Epidermal melanocyte (primary cell): Measurements from ENCODE around the gene RUNX1.
A peak's percentile ranks its signal among the peaks of the same experiment; 100 is the strongest.

Experiments
- DNase-seq: peaks from one replicate; pipeline ENCODE4 v3.0.0; 2011; ENCODE audit warnings: low spot score; ENCODE audit not compliant: insufficient read length

RUNX1 gene

GRCh38 chr21:34754690-34755647 lies 294.1 kb downstream of the RUNX1 start:
- DNase-seq: no peak

- no peak for DNase-seq
Measured at GRCh38 chr21:34748862-34749261, 300.2 kb downstream of the RUNX1 start.

- DNase-seq: peak; percentile 76
Measured at GRCh38 chr21:34745557-34746255, 303.4 kb downstream of the RUNX1 start.

DNA sequence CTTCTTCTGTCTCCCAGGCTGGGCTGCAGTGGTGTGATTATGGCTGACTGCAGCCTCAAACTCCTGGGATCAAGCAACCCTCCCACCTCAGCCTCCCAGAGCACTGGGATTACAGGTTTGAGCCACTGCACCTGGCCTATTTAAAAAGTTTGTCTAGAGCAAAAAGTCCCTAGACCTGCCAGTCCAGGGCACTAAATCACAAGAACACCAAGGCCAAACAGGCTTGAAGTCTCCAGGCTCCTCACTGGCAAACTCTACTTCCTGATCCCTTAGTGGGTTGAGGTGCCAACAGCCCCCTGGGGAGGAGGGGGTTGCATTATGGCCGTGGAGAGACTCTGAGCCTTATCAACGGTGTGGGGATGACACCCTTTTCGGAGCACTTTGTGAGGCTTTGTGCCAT lies 304.3 kb downstream of the RUNX1 start:
- DNase-seq: no peak

- DNase-seq: no peak
Measured at GRCh38 chr21:34743831-34744230, 305.3 kb downstream of the RUNX1 start.

GRCh38 chr21:34743285-34743684 lies 305.8 kb downstream of the RUNX1 start:
- DNase-seq: no peak

DNA sequence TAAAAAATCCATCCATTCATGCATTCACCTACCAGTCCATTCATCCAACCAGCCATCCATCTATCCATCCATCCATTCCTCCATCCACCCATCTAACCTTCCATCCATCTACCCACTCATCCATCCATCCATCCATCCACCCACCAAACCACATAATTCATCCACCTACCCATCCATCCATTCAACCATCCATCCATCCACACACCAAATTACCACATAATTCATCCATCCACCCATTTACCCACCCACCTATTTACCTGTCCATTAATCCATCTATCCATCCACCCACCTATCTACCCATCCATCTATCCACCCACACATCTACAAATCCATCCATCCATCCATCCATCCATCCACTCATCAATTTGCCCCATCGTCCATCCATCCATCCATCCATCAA lies 308.9 kb downstream of the RUNX1 start:
- no peak for DNase-seq
